LoVo (cell line): ENCODE data around the gene HDGFL3.
"Not testable (repeated sequence)": the region's sequence is repeated elsewhere in the genome, so short reads cannot be mapped to it uniquely, and the experiment has no call there.

Source experiments
- DNase-seq: peaks from one replicate; pipeline ENCODE4 v3.0.0-alpha.2; 2016; ENCODE audit warnings: low spot score

The HDGFL3 gene

DNA sequence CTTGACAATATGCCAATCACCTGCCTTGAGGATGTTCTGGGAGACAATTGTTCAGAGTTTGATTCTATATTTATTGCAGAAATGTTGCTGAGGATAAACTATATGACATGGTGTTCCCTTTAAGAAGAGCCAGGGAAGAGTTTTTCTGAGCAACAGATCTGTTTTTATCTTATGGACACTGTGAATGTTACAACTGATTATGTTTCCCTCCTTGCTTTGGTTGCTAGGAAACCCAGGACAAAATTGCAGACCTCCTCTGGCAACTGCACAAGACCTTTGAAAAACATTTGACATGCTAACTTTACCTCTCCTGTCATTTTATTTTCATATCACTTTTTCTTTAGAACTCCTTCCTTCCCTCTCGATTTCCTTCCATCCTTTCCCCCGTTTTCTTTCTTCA is 108.3 kb downstream of the HDGFL3 start:
- DNase-seq = no peak

DNA sequence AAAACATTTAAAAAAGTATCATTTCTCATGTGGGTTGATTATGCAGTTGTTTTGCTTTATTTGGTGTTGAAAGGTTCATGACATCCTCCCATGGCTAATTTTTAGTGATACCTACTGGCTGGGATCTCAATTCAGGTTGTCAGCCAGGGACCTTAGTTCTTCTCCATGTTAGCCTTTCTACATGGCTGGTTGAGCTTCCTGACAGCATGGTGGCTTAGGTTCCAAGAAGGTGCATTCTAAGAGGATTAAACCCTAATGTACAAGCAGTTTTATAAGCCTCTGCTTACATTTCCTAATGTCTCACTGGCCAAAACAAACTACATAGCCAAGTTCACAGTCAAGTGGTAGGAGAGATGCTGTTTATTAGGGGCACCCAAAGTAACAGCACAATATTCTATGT is 109.5 kb downstream of the HDGFL3 start:
- no peak for DNase-seq

DNA sequence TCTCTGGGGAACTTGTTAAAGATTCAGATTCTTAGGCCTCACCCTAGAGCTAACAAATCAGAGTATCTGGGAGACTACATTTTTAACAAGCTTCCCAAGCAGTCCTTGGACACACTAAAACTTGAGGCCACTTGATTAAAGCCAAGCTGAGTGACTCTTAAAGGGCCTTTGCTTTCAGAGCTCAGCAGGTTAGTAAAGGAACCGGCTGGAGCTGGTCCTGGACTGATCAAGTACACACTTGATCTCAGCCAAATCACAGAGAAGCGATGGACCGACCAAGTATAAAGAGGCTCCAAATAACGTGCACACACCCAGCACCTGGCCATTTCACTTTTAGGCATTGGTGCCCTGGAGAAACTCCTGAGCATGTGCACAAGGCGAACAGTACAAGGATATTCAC is 113.0 kb downstream of the HDGFL3 start:
- no peak for DNase-seq

DNA sequence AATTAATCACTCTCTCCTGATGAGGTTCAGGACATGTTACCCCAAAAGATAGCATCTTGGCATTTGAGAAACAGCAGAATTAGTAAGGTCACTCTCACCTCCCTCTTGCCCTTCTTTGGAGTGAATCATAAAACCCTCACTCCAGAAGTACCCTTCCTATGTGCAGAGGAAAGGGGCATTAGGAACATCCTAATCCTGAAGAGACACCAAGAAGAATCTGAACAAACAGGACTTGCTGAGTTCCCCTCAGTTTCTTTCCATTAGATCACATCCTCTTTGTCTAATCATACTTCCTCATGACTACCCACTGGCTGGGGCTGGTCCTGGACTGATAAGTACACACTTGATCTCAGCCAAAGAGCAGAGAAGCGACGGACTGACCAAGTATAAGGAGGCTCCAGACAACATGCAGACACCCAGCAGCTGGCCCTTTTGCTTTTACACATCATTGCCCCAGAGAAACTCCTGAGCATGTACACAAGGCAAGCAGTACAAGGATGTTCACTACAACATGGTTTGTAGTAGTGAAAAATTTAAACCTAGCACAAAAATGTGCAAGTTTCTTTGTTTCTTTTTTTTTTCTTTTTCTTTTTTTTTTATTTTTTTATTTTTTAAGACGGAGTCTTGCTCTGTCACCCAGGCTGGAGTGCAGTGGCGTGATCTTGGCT is 115.2 kb downstream of the HDGFL3 start:
- no peak for DNase-seq

DNA sequence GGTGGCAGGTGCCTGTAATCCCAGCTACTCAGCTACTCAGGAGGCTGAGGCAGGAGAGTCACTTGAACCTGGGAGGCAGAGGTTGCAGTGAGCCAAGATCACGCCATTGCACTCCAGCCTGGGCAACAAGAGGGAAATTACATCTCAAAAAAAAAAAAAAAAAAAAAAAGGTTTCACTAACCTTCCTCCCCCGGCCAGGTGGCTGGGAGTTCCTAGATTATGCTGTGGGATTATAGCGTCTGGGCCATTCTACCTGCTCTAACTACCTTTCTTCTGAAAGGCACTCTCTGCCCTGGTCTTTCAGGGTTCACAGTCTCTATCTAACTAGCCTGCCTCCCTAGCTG is 115.7 kb downstream of the HDGFL3 start:
- DNase-seq = not testable (repeated sequence)

DNA sequence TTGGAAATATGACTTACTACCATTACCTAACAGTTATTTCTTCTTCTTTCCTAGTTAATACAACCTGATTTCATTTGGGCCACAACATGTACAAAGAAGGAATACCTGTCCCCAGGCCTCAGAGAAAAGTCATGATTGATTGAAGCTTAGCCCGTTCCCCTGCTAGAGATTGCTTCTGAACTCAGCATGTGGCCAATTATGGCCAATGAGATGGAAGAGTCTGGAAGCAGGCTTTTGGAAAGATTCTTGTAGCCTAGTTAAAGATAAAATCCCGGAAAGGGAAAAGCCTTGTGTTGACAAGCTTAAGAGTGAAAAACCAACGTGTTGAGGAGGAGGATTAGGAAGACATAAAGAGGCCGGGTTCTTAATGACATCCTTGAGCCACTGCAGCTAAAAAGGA is 117.2 kb downstream of the HDGFL3 start:
- DNase-seq = no peak

DNA sequence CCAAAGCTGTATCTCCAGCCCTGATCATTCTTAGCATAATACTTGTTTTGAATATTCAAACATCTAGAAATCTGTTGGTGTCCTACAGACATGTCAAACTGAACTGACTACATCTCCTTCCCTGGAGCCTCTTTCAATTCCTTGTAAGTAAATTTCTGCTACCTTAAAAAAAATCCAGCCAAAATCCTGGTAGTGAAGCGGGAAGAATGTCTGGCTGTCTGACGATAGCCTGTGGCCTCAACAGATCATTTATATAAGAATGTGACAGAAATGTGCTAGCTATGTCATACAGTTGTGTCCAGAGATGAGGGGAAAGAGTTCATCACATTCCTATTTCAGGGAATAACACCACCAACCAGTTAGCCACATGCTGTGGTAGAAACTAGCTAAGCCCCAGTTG is 118.7 kb downstream of the HDGFL3 start:
- DNase-seq = no peak

DNA sequence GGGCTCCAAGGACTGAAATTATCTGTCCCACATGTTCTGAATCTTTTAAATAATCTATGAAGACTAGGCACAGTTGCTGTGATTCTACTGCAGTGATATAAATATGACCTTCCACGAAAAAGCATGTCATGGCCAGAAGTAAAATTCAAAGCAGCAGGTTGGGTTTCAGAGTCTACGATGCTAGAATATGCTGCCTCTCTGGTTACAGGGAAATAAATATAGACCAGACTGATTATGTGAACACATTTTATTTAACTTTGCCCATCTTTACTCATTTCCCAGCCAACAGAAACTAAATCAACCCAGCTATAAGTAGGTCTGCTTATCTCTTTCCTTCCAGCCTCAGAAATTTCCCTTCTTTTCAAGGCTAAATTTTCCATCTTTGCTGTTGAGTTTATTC is 120.0 kb downstream of the HDGFL3 start:
- DNase-seq = no peak

DNA sequence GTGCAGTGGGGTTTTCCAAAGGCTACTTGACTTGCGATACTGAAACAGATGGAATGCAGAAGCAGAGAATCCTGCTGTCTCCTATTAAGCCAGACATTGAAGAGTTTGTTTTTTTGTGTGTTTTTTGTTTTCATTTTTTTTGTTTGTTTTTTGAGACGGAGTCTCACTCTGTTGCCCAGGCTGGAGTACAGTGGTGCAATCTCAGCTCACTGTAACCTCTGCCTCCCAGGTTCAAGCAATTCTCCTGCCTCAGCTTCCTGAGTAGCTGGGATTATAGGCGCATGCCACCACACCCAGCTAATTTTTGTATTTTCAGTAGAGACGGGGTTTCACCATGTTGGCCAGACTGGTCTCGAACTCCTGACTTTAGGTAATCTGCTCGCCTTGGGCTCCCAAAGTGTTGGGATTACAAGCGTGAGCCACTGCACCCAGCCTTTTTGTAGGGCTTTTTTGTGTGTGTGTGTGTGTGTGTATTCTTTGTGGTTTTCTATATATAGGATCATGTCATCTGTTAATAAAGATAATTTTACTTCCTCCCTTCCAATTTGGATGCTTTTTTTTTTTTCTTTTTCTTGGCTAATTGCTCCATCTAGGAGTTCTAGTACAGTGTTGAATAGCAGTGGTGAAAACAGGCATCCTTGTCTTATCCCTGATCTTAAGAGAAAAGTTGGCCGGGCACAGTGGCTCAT is 121.6 kb downstream of the HDGFL3 start:
- not testable (repeated sequence) for DNase-seq

DNA sequence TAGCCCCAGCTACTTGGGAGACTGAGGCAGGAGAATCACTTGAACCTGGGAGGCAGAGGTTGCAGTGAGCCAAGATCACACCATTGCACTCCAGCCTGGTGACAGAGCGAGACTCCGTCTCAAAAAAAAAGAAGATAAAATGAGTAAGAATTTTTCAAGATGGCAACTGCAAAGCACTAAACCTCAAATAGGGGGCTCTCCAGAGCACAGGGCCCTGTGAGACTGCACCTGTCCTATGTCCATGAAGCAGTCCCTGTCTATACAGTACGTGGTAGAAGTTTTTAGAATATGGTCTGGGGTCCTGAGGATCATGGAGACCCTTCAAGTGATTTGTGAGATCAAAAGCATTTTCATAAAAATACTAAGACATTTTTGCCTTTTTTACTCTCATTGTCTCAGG is 122.2 kb downstream of the HDGFL3 start:
- not testable (repeated sequence) for DNase-seq

DNA sequence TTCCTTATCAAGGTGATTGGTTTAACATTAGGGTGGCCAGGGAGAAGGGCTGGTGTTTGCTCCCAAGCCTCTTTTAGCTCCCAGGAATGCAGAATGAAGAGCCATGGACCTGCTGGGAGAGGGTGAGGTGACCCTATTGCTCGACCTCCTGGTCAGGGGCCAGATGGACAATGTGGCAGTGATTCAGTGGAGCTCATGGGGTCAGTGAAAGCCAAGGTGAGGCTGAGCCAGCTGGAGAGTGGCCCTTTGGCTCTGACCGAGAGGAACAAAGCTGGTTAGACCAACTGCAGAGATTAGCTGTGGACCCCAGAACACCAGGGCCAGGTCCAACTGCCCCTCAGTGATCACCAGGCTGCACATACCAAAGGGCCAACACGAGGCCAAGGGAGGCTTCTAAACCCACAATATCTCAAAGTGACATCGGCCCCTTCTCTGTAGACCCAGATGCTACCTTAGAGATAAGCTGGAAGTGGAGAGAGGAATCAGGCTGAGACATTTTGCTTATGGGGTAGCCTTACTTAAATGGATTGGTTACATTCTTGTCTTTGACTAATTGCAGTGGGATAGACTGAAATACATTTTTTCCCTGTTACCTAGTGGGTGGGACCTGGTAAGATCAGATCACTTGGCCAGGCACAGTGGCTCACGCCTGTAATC is 124.8 kb downstream of the HDGFL3 start:
- DNase-seq = no peak

DNA sequence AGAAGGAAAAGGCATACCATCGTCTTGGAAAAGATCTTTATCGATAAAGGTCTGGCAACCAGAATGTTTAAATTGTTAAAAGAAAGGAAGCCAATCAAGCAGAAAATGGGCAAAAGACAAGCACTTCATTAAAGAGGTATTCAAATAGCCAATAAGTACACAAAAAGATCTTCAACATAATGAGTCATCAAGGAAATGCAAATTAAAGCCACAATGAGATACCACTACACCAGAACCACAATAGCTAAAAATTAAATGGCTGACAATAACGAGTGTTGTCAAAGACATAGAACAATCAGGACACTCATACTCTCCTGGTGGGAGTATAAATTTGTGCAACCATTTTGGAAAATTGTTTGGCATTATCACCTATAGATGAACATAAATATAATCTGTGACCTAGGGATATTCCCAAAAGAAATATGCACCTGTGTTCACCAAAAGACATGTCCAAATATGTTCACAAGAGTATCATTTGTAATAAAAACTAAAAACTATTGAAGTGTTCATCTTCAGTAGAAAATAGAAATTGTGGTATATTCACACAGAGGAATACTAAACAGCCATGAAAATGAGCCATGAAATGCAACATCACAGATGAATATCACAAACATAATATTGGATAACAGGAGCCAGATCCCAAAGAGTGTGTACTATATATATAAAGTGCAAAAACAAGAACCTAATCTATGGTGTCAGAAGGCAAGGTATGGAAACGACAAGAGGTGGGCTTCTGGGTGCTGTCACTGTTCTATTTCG is 126.2 kb downstream of the HDGFL3 start:
- no peak for DNase-seq

DNA sequence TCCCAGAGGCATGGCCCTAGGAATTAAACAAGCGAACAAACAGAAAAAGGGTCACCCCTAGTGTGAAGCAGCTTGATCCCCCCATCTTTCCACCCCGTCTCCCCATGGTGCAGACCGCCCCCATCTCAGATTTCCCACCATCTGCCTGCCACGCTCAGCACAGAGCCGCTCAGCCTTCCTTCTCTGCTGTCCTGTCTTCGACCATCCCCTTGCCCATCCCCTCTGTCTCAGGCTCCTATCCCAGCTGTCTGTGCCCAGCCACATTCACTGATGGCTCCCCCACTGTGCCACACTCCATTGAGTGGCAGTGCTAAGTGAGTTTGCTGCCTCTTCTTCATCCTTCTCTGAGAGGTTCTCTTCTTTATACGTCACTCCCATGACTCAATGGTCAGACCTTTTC is 128.9 kb downstream of the HDGFL3 start:
- DNase-seq = no peak
